HepG2 (cell line): ENCODE measurements around the gene DPAGT1. TPM values are rescaled to one million over a fixed set of nuclear protein-coding genes. Genes with fewer than 3 reads are reported as not detected.

Experiments used
- ARNT2 ChIP-seq: sonication (generic); formaldehyde crosslinking; IDR thresholded peaks from 2 replicates; pipeline ENCODE4 v1.8.0; 2022; ENCODE audit warnings: mild to moderate bottlenecking, low read depth, missing genetic modification reagents, moderate library complexity
- CBX2 ChIP-seq, 2 experiments: fragments of 200-600 bp in 1 of 2; sonication (generic); formaldehyde crosslinking in 1 of 2; IDR thresholded peaks; 2 replicates each; pipeline versions ENCODE4 v1.7.0 to v1.8.1; 2018 to 2022; ENCODE audit warnings: low read depth in 2 of 2, low read length in 1 of 2, mild to moderate bottlenecking in 1 of 2, missing genetic modification reagents in 1 of 2
- HES4 ChIP-seq: sonication (generic); formaldehyde crosslinking; IDR thresholded peaks from 2 replicates; pipeline ENCODE4 v1.9.0; 2021; ENCODE audit warnings: mild to moderate bottlenecking, missing genetic modification reagents, borderline replicate concordance
- RARG ChIP-seq: sonication (generic); formaldehyde crosslinking; IDR thresholded peaks from 2 replicates; pipeline ENCODE4 v1.4.0; 2020; ENCODE audit warnings: low read depth, mild to moderate bottlenecking, missing genetic modification reagents
- SETDB1 ChIP-seq: sonication (generic); formaldehyde crosslinking; IDR thresholded peaks from 2 replicates; pipeline ENCODE4 v1.5.1; 2020; ENCODE audit warnings: missing genetic modification reagents, mild to moderate bottlenecking, borderline replicate concordance
- TBX2 ChIP-seq: sonication (generic); formaldehyde crosslinking; IDR thresholded peaks from 2 replicates; pipeline ENCODE4 v1.5.0; 2020; ENCODE audit warnings: missing genetic modification reagents, mild to moderate bottlenecking, borderline replicate concordance
- TOE1 ChIP-seq: sonication (generic); formaldehyde crosslinking; IDR thresholded peaks from 2 replicates; pipeline ENCODE4 v1.4.0; 2020; ENCODE audit warnings: mild to moderate bottlenecking, missing genetic modification reagents
- ZEB1 ChIP-seq: IDR thresholded peaks from 2 replicates; pipeline ENCODE4 v1.6.1; 2012; ENCODE audit warnings: mild to moderate bottlenecking, low read depth, inconsistent platforms; ENCODE audit not compliant: insufficient replicate concordance
- ZNF274 ChIP-seq: sonication (generic); formaldehyde crosslinking; IDR thresholded peaks from 2 replicates; pipeline ENCODE4 v1.5.1; 2020; ENCODE audit warnings: mild to moderate bottlenecking, missing genetic modification reagents
- ZNF3 ChIP-seq: IDR thresholded peaks from 2 replicates; pipeline ENCODE4 v1.7.0; 2017; ENCODE audit warnings: inconsistent platforms
- ZNF501 ChIP-seq: sonication (generic); formaldehyde crosslinking; IDR thresholded peaks from 2 replicates; pipeline ENCODE4 v1.5.1; 2020; ENCODE audit warnings: mild to moderate bottlenecking, moderate library complexity, missing genetic modification reagents
- ZNF746 ChIP-seq: sonication (generic); formaldehyde crosslinking; IDR thresholded peaks from 2 replicates; pipeline ENCODE4 v1.8.0; 2022; ENCODE audit warnings: mild to moderate bottlenecking, missing genetic modification reagents
- ZNF839 ChIP-seq: sonication (generic); formaldehyde crosslinking; IDR thresholded peaks from 2 replicates; pipeline ENCODE4 v1.4.0; 2020; ENCODE audit warnings: missing genetic modification reagents, mild to moderate bottlenecking, borderline replicate concordance
- polyA plus RNA-seq, 8 experiments: library from polyadenylated mRNA; depleted of rRNA in 3 of 8; stranded (reverse) in 7 of 8; unstranded in 1 of 8; fragments of >200 nt; fragmentation: Illumina TruSeq in 4 of 8; extraction: Trizol in 4 of 8; gene quantifications; 2 replicates each; pipeline versions ENCODE4 v1.2.1 to v1.2.3, GENCODE V29; 2011 to 2016; ENCODE audit warnings: low read depth in 4 of 8, missing spikeins in 1 of 8, mixed read lengths in 1 of 8; ENCODE audit not compliant: insufficient read depth in 1 of 8
- total RNA-seq, 5 experiments: library from RNA; depleted of rRNA; stranded (reverse); fragments of >200 nt; fragmentation: Illumina TruSeq; extraction: Trizol; gene quantifications; 2 replicates each; pipeline ENCODE4 v1.2.3, GENCODE V29; 2016; ENCODE audit warnings: low read depth in 1 of 5
- TF ChIP-seq, protein P1 (sequence below): sonication (generic); formaldehyde crosslinking; IDR thresholded peaks from 2 replicates; pipeline ENCODE4 v1.4.0; 2020; ENCODE audit warnings: mild to moderate bottlenecking, low read depth, missing genetic modification reagents
- TF ChIP-seq, protein P2 (sequence below): sonication (generic); formaldehyde crosslinking; IDR thresholded peaks from 2 replicates; pipeline ENCODE4 v1.4.0; 2020; ENCODE audit warnings: low read depth, mild to moderate bottlenecking, missing genetic modification reagents
- TF ChIP-seq, protein P3 (sequence below): sonication (generic); formaldehyde crosslinking; IDR thresholded peaks from 2 replicates; pipeline ENCODE4 v1.5.1; 2020; ENCODE audit warnings: mild to moderate bottlenecking, missing genetic modification reagents, borderline replicate concordance
- TF ChIP-seq, protein P4 (sequence below): sonication (generic); formaldehyde crosslinking; IDR thresholded peaks from 2 replicates; pipeline ENCODE4 v1.4.0; 2020; ENCODE audit warnings: missing genetic modification reagents

The DPAGT1 gene
- total and polyA plus RNA-seq, 2 of the 13 experiments (the other 11 are each of a cell fraction or from before 2014, with no cell fraction given) = 37.6 to 70.7 TPM

DNA sequence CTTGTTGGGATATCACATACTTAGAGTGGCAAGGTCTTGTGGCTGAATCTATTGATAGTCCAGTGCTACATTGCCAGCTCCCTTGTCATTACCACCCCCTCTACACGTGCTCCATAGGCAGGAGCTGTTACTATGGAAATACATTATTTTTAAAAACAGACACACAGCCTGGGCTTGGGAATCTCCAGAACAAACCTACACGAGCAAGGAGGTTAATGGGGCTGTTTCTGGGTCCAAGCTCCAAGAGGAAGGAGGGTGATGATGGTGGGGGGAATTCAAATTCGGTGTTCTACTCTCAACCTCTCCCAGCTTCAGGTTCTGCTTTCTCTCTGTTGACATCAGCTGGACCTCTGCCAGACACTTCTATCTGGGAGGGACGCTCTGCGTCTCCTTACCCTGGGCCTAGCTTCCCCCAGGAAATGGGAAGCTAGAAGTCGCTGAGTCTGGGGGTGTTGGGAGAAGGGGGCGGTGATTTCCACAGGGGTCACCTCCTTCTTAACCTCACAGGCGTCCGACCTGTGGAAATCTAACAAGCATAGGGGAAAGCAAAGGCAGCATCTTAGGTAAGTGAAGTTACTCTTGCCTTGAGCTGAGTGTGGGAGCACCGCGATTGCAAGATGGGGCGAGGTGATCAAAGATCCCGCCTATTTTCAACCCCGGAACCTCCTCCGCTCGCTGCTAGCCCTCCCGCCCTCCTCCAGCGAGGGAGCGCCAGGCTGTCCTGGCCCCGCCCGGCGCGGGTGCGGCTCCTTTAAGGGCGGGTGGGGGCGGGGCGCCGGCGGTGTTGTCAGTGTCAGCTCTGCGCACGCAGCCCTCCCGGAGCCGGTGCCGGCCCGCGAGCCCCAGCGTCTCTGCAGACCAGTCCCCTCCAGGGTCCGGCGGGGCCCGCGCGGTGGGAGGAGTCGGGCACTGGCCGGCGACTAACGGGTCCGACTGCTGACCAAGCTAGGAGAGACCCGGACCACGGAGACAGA, 5.2 kb upstream of the DPAGT1 start, which contains the start of gene C2CD2L (continued):
- TF ChIP-seq ZNF839 (no peak), ZNF3 (CRISPR knock-in tag) (no peak), SETDB1 (no peak), TBX2 (CRISPR knock-in tag) (no peak), TOE1 (CRISPR knock-in tag) (no peak), ZNF274 (CRISPR knock-in tag) (no peak), ZEB1 (no peak), ZNF746 (CRISPR knock-in tag) (peak; percentile 25; the same call in 1 of the 2 replicates), ARNT2 (CRISPR knock-in tag) (no peak), RARG (CRISPR knock-in tag) (no peak), ZNF501 (CRISPR knock-in tag) (peak; percentile 62), HES4 (CRISPR knock-in tag) (peak; percentile 43; the same call in 1 of the 2 replicates), CBX2 (IDR thresholded peaks at IDR 0.05; ENCODE audit: low read depth, low read length) (no peak), CBX2 (CRISPR knock-in tag; IDR thresholded peaks at IDR 0.05; ENCODE audit: low read depth) (no peak)
- TF ChIP-seq, protein P1, sequence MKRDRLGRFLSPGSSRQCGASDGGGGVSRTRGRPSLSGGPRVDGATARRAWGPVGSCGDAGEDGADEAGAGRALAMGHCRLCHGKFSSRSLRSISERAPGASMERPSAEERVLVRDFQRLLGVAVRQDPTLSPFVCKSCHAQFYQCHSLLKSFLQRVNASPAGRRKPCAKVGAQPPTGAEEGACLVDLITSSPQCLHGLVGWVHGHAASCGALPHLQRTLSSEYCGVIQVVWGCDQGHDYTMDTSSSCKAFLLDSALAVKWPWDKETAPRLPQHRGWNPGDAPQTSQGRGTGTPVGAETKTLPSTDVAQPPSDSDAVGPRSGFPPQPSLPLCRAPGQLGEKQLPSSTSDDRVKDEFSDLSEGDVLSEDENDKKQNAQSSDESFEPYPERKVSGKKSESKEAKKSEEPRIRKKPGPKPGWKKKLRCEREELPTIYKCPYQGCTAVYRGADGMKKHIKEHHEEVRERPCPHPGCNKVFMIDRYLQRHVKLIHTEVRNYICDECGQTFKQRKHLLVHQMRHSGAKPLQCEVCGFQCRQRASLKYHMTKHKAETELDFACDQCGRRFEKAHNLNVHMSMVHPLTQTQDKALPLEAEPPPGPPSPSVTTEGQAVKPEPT (CRISPR knock-in tag) = no peak
- TF ChIP-seq, protein P2, sequence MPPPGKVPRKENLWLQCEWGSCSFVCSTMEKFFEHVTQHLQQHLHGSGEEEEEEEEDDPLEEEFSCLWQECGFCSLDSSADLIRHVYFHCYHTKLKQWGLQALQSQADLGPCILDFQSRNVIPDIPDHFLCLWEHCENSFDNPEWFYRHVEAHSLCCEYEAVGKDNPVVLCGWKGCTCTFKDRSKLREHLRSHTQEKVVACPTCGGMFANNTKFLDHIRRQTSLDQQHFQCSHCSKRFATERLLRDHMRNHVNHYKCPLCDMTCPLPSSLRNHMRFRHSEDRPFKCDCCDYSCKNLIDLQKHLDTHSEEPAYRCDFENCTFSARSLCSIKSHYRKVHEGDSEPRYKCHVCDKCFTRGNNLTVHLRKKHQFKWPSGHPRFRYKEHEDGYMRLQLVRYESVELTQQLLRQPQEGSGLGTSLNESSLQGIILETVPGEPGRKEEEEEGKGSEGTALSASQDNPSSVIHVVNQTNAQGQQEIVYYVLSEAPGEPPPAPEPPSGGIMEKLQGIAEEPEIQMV = peak; percentile 99
- TF ChIP-seq, protein P3, sequence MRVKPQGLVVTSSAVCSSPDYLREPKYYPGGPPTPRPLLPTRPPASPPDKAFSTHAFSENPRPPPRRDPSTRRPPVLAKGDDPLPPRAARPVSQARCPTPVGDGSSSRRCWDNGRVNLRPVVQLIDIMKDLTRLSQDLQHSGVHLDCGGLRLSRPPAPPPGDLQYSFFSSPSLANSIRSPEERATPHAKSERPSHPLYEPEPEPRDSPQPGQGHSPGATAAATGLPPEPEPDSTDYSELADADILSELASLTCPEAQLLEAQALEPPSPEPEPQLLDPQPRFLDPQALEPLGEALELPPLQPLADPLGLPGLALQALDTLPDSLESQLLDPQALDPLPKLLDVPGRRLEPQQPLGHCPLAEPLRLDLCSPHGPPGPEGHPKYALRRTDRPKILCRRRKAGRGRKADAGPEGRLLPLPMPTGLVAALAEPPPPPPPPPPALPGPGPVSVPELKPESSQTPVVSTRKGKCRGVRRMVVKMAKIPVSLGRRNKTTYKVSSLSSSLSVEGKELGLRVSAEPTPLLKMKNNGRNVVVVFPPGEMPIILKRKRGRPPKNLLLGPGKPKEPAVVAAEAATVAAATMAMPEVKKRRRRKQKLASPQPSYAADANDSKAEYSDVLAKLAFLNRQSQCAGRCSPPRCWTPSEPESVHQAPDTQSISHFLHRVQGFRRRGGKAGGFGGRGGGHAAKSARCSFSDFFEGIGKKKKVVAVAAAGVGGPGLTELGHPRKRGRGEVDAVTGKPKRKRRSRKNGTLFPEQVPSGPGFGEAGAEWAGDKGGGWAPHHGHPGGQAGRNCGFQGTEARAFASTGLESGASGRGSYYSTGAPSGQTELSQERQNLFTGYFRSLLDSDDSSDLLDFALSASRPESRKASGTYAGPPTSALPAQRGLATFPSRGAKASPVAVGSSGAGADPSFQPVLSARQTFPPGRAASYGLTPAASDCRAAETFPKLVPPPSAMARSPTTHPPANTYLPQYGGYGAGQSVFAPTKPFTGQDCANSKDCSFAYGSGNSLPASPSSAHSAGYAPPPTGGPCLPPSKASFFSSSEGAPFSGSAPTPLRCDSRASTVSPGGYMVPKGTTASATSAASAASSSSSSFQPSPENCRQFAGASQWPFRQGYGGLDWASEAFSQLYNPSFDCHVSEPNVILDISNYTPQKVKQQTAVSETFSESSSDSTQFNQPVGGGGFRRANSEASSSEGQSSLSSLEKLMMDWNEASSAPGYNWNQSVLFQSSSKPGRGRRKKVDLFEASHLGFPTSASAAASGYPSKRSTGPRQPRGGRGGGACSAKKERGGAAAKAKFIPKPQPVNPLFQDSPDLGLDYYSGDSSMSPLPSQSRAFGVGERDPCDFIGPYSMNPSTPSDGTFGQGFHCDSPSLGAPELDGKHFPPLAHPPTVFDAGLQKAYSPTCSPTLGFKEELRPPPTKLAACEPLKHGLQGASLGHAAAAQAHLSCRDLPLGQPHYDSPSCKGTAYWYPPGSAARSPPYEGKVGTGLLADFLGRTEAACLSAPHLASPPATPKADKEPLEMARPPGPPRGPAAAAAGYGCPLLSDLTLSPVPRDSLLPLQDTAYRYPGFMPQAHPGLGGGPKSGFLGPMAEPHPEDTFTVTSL (CRISPR knock-in tag) = peak; percentile 41; the same call in 1 of the 2 replicates
- TF ChIP-seq, protein P4, sequence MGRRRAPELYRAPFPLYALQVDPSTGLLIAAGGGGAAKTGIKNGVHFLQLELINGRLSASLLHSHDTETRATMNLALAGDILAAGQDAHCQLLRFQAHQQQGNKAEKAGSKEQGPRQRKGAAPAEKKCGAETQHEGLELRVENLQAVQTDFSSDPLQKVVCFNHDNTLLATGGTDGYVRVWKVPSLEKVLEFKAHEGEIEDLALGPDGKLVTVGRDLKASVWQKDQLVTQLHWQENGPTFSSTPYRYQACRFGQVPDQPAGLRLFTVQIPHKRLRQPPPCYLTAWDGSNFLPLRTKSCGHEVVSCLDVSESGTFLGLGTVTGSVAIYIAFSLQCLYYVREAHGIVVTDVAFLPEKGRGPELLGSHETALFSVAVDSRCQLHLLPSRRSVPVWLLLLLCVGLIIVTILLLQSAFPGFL (CRISPR knock-in tag) = no peak
